ENCODE measurements around the gene TRAPPC2L.

TRAPPC2L gene

GRCh38 chr16:88859381-88860091, 2.6 kb downstream of the TRAPPC2L start:
- no peak for DNase-seq (ENCODE audit: low read depth in 2 of 2)

GRCh38 chr16:88861359-88861758, 4.4 kb downstream of the TRAPPC2L start:
- no peak for DNase-seq (ENCODE audit: low read depth in 2 of 2)

- no peak for DNase-seq (ENCODE audit: low read depth in 2 of 2)
Observed at GRCh38 chr16:88862968-88863367, 6.0 kb downstream of the TRAPPC2L start.

GRCh38 chr16:88863426-88863825, 6.5 kb downstream of the TRAPPC2L start:
- no peak for DNase-seq (ENCODE audit: low read depth in 2 of 2)

GRCh38 chr16:88864099-88864498, 7.2 kb downstream of the TRAPPC2L start:
- DNase-seq (ENCODE audit: low read depth in 2 of 2), result no peak

GRCh38 chr16:88864521-88864920, 7.6 kb downstream of the TRAPPC2L start:
- no peak for DNase-seq (ENCODE audit: low read depth in 2 of 2)

GRCh38 chr16:88865310-88865709, 8.4 kb downstream of the TRAPPC2L start:
- DNase-seq (ENCODE audit: low read depth in 2 of 2), result no peak

- no peak for DNase-seq (ENCODE audit: low read depth in 2 of 2)
Observed at GRCh38 chr16:88865742-88866141, 8.8 kb downstream of the TRAPPC2L start.

- DNase-seq (ENCODE audit: low read depth in 2 of 2), result no peak
Observed at GRCh38 chr16:88866151-88866920, 9.4 kb downstream of the TRAPPC2L start, which contains the start of gene PABPN1L. PABPN1L (minus strand) TSS chr16:88866660; CDS start chr16:88866606, 54 bp downstream.

- no peak for DNase-seq (ENCODE audit: low read depth in 2 of 2)
Observed at GRCh38 chr16:88867581-88868246, 10.8 kb downstream of the TRAPPC2L start.

GRCh38 chr16:88868974-88869672, 12.2 kb downstream of the TRAPPC2L start:
- DNase-seq (ENCODE audit: low read depth in 2 of 2), result no peak

GRCh38 chr16:88869673-88869980, 12.7 kb downstream of the TRAPPC2L start:
- no peak for DNase-seq (ENCODE audit: low read depth in 2 of 2)

- no peak for DNase-seq (ENCODE audit: low read depth in 2 of 2)
Observed at GRCh38 chr16:88870608-88871348, 13.9 kb downstream of the TRAPPC2L start.

GRCh38 chr16:88871349-88871702, 14.4 kb downstream of the TRAPPC2L start:
- DNase-seq (ENCODE audit: low read depth in 2 of 2), result no peak

GRCh38 chr16:88871730-88872416, 14.9 kb downstream of the TRAPPC2L start:
- no peak for DNase-seq (ENCODE audit: low read depth in 2 of 2)

GRCh38 chr16:88872650-88873331, 15.9 kb downstream of the TRAPPC2L start:
- no peak for DNase-seq (ENCODE audit: low read depth in 2 of 2)

GRCh38 chr16:88874938-88875599, 18.1 kb downstream of the TRAPPC2L start:
- no peak for DNase-seq (ENCODE audit: low read depth in 2 of 2)

GRCh38 chr16:88875703-88876234, 18.8 kb downstream of the TRAPPC2L start:
- DNase-seq (ENCODE audit: low read depth in 2 of 2), result no peak

- no peak for DNase-seq (ENCODE audit: low read depth in 2 of 2)
Observed at GRCh38 chr16:88876942-88877526, 20.1 kb downstream of the TRAPPC2L start.
